HEK293 (cell line): Measurements from ENCODE around the gene G2E3.

Source experiments
- KLF1 ChIP-seq: fragments of 450-650 bp; formaldehyde crosslinking; IDR thresholded peaks from 2 replicates; pipeline ENCODE4 v1.5.1; 2016; ENCODE audit warnings: missing biosample characterization, missing genetic modification characterization
- KLF10 ChIP-seq: fragments of 450-650 bp; IDR thresholded peaks from 2 replicates; pipeline ENCODE4 v1.5.1; 2018; ENCODE audit warnings: missing biosample characterization, mild to moderate bottlenecking, missing genetic modification characterization
- KLF8 ChIP-seq: fragments of 450-650 bp; formaldehyde crosslinking; IDR thresholded peaks from 2 replicates; pipeline ENCODE4 v1.5.1; 2016; ENCODE audit warnings: missing biosample characterization, missing genetic modification characterization
- SCRT1 ChIP-seq: fragments of 450-650 bp; formaldehyde crosslinking; IDR thresholded peaks from 2 replicates; pipeline ENCODE4 v1.5.1; 2016; ENCODE audit warnings: missing biosample characterization, missing genetic modification characterization, borderline replicate concordance
- TRIM28 ChIP-seq: IDR thresholded peaks from 2 replicates; pipeline ENCODE4 v1.6.1; 2011; ENCODE audit warnings: low read length, control low read depth, borderline replicate concordance
- ZBTB17 ChIP-seq: fragments of 450-650 bp; formaldehyde crosslinking; IDR thresholded peaks from 2 replicates; pipeline ENCODE4 v1.5.1; 2016; ENCODE audit warnings: missing biosample characterization, missing genetic modification characterization
- ZBTB21 ChIP-seq: fragments of 450-650 bp; formaldehyde crosslinking; IDR thresholded peaks from 2 replicates; pipeline ENCODE4 v1.5.1; 2017; ENCODE audit warnings: missing biosample characterization, missing genetic modification characterization
- ZBTB7A ChIP-seq: fragments of 450-650 bp; formaldehyde crosslinking; IDR thresholded peaks from 2 replicates; pipeline ENCODE4 v1.5.1; 2016; ENCODE audit warnings: low read depth, missing biosample characterization, missing genetic modification characterization
- ZFHX2 ChIP-seq: fragments of 450-650 bp; formaldehyde crosslinking; conservative IDR thresholded peaks from 2 replicates; pipeline ENCODE4 v1.5.1; 2016; ENCODE audit warnings: missing biosample characterization, missing genetic modification characterization
- ZIC2 ChIP-seq: fragments of 450-650 bp; formaldehyde crosslinking; IDR thresholded peaks from 2 replicates; pipeline ENCODE4 v1.5.1; 2016; ENCODE audit warnings: missing biosample characterization, missing genetic modification characterization
- ZNF133 ChIP-seq: fragments of 450-650 bp; formaldehyde crosslinking; IDR thresholded peaks from 2 replicates; pipeline ENCODE4 v1.5.1; 2016; ENCODE audit warnings: missing biosample characterization, missing genetic modification characterization
- ZNF157 ChIP-seq: fragments of 450-650 bp; formaldehyde crosslinking; IDR thresholded peaks from 2 replicates; pipeline ENCODE4 v1.5.1; 2016; ENCODE audit warnings: missing biosample characterization, missing genetic modification characterization
- ZNF211 ChIP-seq: fragments of 450-650 bp; formaldehyde crosslinking; IDR thresholded peaks from 2 replicates; pipeline ENCODE4 v1.5.1; 2016; ENCODE audit warnings: low read depth, missing biosample characterization, missing genetic modification characterization
- ZNF214 ChIP-seq: fragments of 450-650 bp; formaldehyde crosslinking; IDR thresholded peaks from 2 replicates; pipeline ENCODE4 v1.5.1; 2017; ENCODE audit warnings: missing biosample characterization, mild to moderate bottlenecking, missing genetic modification characterization, borderline replicate concordance
- ZNF223 ChIP-seq: fragments of 450-650 bp; formaldehyde crosslinking; IDR thresholded peaks from 2 replicates; pipeline ENCODE4 v1.5.1; 2016; ENCODE audit warnings: missing biosample characterization, missing genetic modification characterization
- ZNF24 ChIP-seq: fragments of 450-650 bp; formaldehyde crosslinking; IDR thresholded peaks from 2 replicates; pipeline ENCODE4 v1.5.1; 2016; ENCODE audit warnings: missing biosample characterization, missing genetic modification characterization
- ZNF248 ChIP-seq: fragments of 450-650 bp; formaldehyde crosslinking; IDR thresholded peaks from 2 replicates; pipeline ENCODE4 v1.5.1; 2017; ENCODE audit warnings: missing biosample characterization, missing genetic modification characterization
- ZNF266 ChIP-seq: fragments of 450-650 bp; formaldehyde crosslinking; IDR thresholded peaks from 2 replicates; pipeline ENCODE4 v1.5.1; 2016; ENCODE audit warnings: missing biosample characterization, missing genetic modification characterization, low read depth
- ZNF350 ChIP-seq: fragments of 450-650 bp; formaldehyde crosslinking; IDR thresholded peaks from 2 replicates; pipeline ENCODE4 v1.5.0; 2017; ENCODE audit warnings: missing biosample characterization, mild to moderate bottlenecking, missing genetic modification characterization
- ZNF404 ChIP-seq: fragments of 450-650 bp; formaldehyde crosslinking; IDR thresholded peaks from 2 replicates; pipeline ENCODE4 v1.5.1; 2017; ENCODE audit warnings: missing biosample characterization, missing genetic modification characterization
- ZNF510 ChIP-seq: fragments of 450-650 bp; formaldehyde crosslinking; IDR thresholded peaks from 2 replicates; pipeline ENCODE4 v1.5.1; 2018; ENCODE audit warnings: mild to moderate bottlenecking, missing genetic modification characterization, missing biosample characterization; ENCODE audit not compliant: insufficient replicate concordance
- ZNF677 ChIP-seq: fragments of 450-650 bp; IDR thresholded peaks from 2 replicates; pipeline ENCODE4 v1.5.0; 2018; ENCODE audit warnings: missing biosample characterization, mild to moderate bottlenecking, missing genetic modification characterization, moderate library complexity
- ZNF785 ChIP-seq: fragments of 450-650 bp; formaldehyde crosslinking; IDR thresholded peaks from 2 replicates; pipeline ENCODE4 v1.5.1; 2016; ENCODE audit warnings: missing biosample characterization, missing genetic modification characterization
- TF ChIP-seq, protein P1 (sequence below): fragments of 450-650 bp; formaldehyde crosslinking; IDR thresholded peaks from 2 replicates; pipeline ENCODE4 v1.5.1; 2016; ENCODE audit warnings: missing biosample characterization, missing genetic modification characterization
- TF ChIP-seq, protein P2 (sequence below): fragments of 450-650 bp; formaldehyde crosslinking; IDR thresholded peaks from 2 replicates; pipeline ENCODE4 v1.5.1; 2017; ENCODE audit warnings: missing biosample characterization, missing genetic modification characterization
- TF ChIP-seq, protein P3 (sequence below): fragments of 450-650 bp; formaldehyde crosslinking; IDR thresholded peaks from 2 replicates; pipeline ENCODE4 v1.5.1; 2016; ENCODE audit warnings: missing biosample characterization, missing genetic modification characterization, borderline replicate concordance
- TF ChIP-seq, protein P4 (sequence below): fragments of 450-650 bp; formaldehyde crosslinking; conservative IDR thresholded peaks from 2 replicates; pipeline ENCODE4 v1.5.1; 2016; ENCODE audit warnings: low read depth, missing biosample characterization, missing genetic modification characterization

The G2E3 gene

DNA sequence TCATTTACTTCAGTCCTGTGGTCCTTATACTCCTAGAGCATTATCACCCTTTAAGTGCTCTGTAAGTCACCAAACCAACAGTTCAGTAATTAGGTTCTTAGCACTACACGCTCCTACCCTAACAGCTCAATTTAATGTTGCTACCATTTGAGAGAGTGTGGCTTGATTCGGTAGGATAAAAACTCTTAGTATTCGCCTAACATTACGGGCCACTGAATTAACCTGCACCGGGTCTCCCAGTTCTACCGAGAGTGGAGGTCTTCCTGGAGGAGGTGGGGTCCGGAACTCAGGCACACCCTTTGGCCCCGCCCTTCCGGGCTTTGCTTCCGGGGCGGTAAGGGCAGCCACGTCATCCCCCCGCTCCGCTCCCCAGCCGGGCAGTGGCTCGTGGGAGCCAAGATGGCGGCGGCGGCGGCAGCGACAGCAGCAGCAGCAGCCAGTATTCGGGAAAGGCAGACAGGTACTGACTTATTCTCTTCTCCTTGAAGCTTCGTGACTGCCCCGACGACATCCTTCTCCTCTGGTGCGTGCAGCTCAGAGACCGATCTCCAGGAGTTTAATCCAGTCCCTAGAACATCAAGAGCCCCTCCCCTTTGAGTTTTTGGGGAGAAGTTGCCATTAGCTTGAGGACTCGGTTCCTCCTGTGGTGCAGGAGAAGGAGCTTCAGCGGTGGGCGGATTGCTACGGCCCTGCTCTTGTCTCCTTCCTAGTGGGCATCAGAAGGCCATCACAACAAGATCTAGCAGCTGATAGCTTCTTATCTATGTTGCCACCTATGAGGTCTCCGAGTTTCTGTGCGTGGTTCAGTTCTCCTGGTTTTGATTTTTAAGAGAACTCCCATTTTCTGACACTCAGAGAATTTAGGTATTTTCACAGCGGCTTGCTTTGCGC lies 63.2 kb downstream of the G2E3 start, which contains the start of gene SCFD1 (continued):
- TF ChIP-seq, protein P1, sequence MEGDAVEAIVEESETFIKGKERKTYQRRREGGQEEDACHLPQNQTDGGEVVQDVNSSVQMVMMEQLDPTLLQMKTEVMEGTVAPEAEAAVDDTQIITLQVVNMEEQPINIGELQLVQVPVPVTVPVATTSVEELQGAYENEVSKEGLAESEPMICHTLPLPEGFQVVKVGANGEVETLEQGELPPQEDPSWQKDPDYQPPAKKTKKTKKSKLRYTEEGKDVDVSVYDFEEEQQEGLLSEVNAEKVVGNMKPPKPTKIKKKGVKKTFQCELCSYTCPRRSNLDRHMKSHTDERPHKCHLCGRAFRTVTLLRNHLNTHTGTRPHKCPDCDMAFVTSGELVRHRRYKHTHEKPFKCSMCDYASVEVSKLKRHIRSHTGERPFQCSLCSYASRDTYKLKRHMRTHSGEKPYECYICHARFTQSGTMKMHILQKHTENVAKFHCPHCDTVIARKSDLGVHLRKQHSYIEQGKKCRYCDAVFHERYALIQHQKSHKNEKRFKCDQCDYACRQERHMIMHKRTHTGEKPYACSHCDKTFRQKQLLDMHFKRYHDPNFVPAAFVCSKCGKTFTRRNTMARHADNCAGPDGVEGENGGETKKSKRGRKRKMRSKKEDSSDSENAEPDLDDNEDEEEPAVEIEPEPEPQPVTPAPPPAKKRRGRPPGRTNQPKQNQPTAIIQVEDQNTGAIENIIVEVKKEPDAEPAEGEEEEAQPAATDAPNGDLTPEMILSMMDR (tag by site-specific recombination), result no peak
- TF ChIP-seq ZNF223 (tag by site-specific recombination) (no peak), ZNF248 (tag by site-specific recombination) (no peak), ZNF211 (tag by site-specific recombination) (no peak), ZNF350 (no peak), ZFHX2 (tag by site-specific recombination) (peak; percentile 32; the same call in 1 of the 2 replicates), ZNF677 (tag by site-specific recombination) (no peak), KLF10 (tag by site-specific recombination) (peak; percentile 81), ZBTB7A (tag by site-specific recombination) (no peak), ZNF157 (tag by site-specific recombination) (no peak), ZIC2 (tag by site-specific recombination) (no peak; the same call in 1 of the 2 replicates), ZBTB21 (tag by site-specific recombination) (peak; percentile 78), ZNF785 (tag by site-specific recombination) (no peak), ZNF214 (tag by site-specific recombination) (no peak), ZNF266 (tag by site-specific recombination) (no peak), TRIM28 (no peak), ZNF510 (tag by site-specific recombination) (no peak), ZNF24 (tag by site-specific recombination) (no peak; the same call in 1 of the 2 replicates), ZBTB17 (tag by site-specific recombination) (peak; percentile 74), ZNF404 (tag by site-specific recombination) (no peak), SCRT1 (tag by site-specific recombination) (no peak), ZNF133 (tag by site-specific recombination) (no peak), KLF8 (tag by site-specific recombination) (peak; percentile 98), KLF1 (peak; percentile 97)
- TF ChIP-seq, protein P2, sequence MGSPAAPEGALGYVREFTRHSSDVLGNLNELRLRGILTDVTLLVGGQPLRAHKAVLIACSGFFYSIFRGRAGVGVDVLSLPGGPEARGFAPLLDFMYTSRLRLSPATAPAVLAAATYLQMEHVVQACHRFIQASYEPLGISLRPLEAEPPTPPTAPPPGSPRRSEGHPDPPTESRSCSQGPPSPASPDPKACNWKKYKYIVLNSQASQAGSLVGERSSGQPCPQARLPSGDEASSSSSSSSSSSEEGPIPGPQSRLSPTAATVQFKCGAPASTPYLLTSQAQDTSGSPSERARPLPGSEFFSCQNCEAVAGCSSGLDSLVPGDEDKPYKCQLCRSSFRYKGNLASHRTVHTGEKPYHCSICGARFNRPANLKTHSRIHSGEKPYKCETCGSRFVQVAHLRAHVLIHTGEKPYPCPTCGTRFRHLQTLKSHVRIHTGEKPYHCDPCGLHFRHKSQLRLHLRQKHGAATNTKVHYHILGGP, result no peak
- TF ChIP-seq, protein P3, sequence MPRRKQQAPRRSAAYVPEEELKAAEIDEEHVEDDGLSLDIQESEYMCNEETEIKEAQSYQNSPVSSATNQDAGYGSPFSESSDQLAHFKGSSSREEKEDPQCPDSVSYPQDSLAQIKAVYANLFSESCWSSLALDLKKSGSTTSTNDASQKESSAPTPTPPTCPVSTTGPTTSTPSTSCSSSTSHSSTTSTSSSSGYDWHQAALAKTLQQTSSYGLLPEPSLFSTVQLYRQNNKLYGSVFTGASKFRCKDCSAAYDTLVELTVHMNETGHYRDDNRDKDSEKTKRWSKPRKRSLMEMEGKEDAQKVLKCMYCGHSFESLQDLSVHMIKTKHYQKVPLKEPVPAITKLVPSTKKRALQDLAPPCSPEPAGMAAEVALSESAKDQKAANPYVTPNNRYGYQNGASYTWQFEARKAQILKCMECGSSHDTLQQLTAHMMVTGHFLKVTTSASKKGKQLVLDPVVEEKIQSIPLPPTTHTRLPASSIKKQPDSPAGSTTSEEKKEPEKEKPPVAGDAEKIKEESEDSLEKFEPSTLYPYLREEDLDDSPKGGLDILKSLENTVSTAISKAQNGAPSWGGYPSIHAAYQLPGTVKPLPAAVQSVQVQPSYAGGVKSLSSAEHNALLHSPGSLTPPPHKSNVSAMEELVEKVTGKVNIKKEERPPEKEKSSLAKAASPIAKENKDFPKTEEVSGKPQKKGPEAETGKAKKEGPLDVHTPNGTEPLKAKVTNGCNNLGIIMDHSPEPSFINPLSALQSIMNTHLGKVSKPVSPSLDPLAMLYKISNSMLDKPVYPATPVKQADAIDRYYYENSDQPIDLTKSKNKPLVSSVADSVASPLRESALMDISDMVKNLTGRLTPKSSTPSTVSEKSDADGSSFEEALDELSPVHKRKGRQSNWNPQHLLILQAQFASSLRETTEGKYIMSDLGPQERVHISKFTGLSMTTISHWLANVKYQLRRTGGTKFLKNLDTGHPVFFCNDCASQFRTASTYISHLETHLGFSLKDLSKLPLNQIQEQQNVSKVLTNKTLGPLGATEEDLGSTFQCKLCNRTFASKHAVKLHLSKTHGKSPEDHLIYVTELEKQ (tag by site-specific recombination), result no peak; the same call in 1 of the 2 replicates
- TF ChIP-seq, protein P4, sequence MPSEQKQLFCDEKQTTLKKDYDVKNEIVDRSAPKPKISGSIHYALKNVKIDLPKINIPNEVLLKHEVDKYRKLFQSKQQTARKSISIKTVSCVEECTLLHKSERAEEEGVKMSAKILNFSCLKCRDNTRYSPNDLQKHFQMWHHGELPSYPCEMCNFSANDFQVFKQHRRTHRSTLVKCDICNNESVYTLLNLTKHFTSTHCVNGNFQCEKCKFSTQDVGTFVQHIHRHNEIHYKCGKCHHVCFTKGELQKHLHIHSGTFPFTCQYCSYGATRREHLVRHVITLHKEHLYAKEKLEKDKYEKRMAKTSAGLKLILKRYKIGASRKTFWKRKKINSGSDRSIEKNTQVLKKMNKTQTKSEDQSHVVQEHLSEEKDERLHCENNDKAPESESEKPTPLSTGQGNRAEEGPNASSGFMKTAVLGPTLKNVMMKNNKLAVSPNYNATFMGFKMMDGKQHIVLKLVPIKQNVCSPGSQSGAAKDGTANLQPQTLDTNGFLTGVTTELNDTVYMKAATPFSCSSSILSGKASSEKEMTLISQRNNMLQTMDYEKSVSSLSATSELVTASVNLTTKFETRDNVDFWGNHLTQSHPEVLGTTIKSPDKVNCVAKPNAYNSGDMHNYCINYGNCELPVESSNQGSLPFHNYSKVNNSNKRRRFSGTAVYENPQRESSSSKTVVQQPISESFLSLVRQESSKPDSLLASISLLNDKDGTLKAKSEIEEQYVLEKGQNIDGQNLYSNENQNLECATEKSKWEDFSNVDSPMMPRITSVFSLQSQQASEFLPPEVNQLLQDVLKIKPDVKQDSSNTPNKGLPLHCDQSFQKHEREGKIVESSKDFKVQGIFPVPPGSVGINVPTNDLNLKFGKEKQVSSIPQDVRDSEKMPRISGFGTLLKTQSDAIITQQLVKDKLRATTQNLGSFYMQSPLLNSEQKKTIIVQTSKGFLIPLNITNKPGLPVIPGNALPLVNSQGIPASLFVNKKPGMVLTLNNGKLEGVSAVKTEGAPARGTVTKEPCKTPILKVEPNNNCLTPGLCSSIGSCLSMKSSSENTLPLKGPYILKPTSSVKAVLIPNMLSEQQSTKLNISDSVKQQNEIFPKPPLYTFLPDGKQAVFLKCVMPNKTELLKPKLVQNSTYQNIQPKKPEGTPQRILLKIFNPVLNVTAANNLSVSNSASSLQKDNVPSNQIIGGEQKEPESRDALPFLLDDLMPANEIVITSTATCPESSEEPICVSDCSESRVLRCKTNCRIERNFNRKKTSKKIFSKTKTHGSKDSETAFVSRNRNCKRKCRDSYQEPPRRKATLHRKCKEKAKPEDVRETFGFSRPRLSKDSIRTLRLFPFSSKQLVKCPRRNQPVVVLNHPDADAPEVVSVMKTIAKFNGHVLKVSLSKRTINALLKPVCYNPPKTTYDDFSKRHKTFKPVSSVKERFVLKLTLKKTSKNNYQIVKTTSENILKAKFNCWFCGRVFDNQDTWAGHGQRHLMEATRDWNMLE (tag by site-specific recombination), result peak; percentile 86
